Activated gamma-delta T cell treated with anti-CD3 and anti-CD28 coated beads, Interleukin-2, amount 50 U/mL, for 16 hours (primary cell): Measurements from ENCODE around the gene NCF1.
"Not testable (repeated sequence)": the region's sequence is repeated elsewhere in the genome, so short reads cannot be mapped to it uniquely, and the experiment has no call there.

Experiments used
- DNase-seq: peaks from one replicate; pipeline ENCODE4 v3.0.0-alpha.2; 2020; ENCODE audit warnings: low read depth

The NCF1 gene

DNA sequence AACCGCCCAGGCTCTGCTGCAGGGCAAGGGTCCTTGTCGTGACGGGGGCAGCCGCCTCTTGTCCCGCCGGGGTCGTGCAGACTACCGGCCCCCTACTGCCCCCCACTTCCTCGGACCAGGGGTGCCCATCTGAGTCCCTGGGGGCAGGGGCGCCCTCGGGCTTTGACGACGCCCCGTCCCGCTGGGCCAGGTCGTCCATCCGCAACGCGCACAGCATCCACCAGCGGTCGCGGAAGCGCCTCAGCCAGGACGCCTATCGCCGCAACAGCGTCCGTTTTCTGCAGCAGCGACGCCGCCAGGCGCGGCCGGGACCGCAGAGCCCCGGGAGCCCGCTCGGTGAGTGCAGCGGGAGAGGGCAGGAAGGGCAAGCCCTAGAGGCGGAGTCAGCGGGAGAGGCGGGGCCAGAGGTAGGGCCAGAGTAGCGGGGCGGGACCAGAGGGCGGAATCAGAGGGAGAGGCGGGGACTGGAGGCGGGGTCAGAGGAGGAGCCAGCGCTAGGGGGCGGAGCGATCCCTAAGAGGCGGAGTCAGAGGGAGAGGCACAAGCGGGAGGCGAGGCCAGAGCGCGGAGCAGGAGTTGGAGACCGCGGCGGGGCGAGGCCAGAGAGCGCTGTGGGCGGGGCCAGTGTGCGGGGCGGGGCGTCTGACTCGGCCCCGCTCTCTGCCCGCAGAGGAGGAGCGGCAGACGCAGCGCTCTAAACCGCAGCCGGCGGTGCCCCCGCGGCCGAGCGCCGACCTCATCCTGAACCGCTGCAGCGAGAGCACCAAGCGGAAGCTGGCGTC, 14.7 kb downstream of the NCF1 start:
- DNase-seq = peak; percentile 86

DNA sequence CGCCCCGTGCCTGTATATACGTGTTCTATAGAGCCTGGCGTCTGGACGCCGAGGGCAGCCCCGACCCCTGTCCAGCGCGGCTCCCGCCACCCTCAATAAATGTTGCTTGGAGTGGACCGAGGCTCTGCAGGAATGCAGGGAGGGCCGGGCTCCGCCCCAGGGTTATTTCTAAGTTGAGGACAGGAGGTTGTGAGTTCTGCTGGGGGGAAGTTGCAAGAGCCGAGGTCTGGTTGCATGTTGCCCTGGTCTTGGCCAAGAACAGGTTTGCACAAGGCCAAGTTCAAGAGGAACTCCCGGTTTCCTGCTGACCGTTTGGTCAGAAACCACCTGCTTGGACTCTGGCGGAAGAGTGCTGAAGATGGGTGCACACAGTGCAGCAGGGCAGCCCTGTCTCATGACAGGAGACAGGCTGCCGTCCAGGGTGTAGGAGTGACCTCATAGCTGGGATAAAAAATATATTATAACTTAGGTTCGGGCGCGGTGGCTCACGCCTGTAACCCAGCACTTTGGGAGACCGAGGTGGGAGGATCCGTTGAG, 15.5 kb downstream of the NCF1 start:
- DNase-seq = not testable (repeated sequence)

DNA sequence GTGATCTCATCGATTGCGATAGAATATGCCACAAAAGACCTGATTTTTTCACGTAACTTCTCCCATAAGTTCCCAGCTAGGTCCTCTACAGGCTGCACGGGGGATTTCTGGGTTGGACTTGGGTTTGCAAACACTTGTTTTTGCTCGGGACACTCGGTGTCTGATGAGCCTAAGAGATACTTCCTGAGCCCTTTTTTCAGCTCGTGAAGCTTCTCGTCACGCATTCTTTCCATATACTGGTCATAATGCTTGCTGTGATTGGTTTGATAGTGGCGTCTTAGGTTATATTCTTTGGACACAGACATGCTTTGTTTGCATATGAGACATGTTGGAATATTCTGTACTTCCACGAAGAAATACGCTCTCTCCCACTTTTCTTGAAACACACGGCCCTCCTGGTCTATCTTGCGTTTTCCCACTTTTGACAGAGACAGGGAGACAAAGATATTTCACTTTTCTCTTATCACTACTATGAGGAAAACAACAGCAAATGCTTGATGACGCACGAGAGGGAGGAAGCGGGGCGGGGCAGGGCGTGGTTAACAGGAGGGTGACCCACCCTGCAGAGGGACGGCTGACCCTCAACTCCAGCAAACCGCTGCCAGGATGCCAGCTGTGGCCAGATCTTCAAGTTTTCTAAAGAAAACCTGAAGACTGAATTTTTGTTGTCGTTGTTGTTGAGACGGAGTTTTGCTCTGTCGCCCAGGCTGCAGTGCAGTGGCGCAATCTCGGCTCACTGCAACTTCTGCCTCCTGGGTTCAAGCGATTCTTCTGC, 24.2 kb downstream of the NCF1 start:
- not testable (repeated sequence) for DNase-seq

DNA sequence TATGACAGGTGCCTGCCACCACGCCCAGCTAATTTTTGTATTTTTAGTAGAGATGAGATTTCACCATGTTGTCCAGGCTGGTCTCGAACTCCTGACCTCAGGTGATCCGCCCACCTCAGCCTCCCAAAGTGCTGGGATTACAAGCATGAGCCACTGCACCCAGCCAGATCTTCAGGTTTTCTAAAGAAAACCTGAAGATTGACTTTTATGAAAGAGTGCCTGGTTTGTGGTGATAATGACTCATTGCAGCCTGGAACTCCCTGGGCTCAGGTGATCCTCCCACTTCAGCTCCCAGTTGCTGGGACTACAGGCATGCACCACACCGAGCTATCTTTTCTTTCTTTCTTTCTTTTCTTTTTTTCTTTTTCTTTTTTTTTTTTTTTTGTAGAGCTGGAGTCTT, 24.8 kb downstream of the NCF1 start:
- not testable (repeated sequence) for DNase-seq

DNA sequence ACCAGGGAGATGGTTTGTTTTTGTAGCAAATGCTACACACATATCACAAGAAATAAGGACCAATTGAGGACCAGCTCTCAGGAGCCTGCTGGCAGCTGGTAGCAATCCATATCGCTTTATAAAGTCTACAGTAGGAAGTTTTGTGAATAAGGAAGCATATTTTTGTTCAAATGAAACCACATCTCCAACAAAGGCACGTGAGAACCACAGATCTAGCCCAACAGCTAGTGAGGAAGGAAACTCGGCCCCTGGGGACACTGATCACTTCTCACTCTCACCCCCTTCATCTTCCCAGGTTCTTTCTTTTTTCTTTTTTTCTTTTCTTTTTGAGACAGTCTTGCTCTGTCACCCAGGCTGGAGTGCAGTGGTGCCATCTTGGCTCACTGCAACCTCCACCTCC, 42.1 kb downstream of the NCF1 start:
- not testable (repeated sequence) for DNase-seq

DNA sequence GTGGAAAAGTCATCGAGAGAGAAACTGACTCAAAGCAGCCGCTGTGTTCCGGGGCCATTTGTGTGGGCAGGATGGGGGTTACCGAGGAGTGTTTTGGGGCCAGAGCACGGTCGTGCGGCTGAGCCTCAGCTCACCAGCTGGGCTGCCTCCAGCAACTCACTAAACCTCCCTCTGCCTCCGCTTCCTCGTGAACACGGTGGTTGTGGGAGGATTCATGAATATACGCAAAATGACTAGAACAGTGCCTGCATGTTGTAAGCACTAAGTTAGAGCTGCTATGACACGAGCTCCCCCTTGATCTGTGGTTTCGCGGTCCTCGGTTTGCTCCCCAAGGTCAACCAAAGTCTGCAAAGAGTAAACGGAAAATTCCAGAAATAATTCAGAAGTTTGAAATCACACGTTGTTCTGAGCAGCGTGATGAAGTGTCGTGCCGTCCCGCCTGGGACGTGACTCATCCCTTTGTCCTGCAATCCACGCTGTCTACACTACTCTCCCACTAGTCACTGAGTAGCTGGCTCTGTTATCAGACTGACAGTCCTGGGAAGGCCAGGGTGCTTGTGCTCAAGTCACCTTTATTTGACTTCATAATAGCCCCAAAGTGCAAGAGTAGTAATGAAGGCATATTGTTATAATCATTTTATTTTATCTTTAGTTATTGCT, 46.5 kb downstream of the NCF1 start:
- DNase-seq = not testable (repeated sequence)

DNA sequence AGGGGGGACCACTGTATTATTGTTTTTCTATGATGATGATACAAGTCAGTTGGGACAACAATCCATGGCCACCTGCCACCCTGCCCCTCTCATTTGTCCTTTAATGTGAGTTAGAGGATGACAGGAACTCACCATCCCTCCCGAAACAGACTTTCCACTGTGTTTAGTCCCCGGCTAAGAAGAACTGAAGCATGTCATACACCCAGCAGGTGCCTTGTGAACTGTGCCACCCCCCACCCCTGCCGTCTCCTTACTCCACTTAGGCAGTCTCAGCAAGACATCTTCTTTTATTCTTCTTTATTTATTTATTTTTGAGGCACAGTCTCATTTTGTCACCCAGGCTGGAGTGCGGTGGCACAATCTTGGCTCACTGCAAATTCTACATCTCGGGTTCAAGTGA, 47.4 kb downstream of the NCF1 start:
- DNase-seq = not testable (repeated sequence)

DNA sequence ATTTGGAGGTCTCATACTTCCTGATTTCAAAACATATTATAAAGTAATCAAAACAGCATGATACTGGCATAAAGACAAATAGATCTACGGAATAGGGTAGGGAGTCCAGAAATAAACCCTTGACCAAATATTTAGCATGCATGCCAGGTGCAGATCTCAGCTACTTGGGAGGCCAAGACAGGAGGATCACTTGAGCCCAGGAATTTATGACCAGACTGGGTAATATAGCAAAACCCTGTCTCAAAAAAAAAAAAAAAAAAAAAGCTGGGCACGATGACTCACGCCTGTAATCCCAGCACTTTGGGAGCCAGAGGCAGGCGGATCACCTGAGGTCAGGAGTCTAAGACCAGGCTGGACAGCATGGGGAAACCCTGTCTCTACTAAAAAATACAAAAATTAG, 56.1 kb downstream of the NCF1 start:
- not testable (repeated sequence) for DNase-seq

DNA sequence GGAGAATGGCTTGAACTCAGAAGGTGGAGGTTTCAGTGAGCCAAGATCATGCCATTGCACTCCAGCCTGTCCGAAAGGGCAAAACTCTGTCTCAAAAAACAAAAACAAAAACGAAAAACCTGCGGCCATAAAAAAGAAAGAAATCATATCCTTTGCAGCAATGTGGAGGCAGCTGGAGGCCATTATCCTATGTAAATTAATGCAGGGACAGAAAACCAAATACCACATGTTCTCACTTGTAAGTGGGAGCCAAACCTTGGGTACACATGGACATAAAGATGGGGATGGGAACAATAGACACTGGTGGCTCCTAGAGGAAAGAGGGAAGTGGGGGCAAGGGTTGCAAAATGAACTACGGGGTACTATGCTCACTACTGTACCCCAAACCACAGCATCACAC, 56.6 kb downstream of the NCF1 start:
- not testable (repeated sequence) for DNase-seq
